GM18519 (cell line): ENCODE results near the gene BICDL2.
A peak's percentile ranks its signal among the peaks of the same experiment; 100 is the strongest.
"Not testable (repeated sequence)": the region's sequence is repeated elsewhere in the genome, so short reads cannot be mapped to it uniquely, and the experiment has no call there.

Experiments
- ATAC-seq: cut with Tn5 transposase; IDR thresholded peaks from one replicate; pipeline ENCODE4 v1.9.1; 2021; ENCODE audit warnings: mild to moderate bottlenecking, moderate library complexity; ENCODE audit not compliant: unreplicated experiment, low FRiP score

Gene BICDL2

DNA sequence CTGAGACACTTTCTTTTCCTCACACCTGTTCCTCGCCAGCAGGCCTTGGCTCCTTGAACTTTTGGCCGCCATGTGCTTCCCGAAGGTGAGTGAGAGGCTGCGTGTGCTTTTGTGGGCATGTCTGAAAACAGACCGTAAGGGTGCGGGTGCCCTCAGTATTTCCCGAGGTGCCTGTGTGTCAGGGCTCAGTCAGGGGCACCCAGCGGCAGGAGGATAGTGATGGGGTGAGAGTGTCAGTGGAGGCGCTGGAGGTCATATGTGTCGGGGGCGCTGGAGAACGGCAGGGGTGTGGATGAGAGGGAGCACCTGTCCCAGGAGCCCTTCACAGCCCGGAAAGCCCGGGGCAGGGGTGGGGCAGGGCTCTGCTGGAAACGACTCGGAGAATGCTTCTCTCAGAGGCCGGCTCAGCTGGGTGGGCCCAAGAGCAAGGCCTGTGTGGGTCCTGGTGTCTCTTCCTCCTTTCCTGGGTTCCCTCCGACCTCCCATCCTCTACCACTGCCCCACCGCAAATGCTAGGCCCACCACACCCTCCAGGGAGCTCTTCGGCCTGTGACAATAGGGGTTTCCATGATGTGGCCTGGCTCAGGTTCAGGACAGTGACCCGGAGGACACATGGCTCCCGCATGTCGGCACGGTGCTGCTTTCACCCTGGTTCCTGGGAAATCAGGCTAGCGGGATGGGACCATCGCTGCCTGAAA, 29.1 kb upstream of the BICDL2 start:
- ATAC-seq, result no peak

- ATAC-seq, result no peak
Observed at GRCh38 chr16:3065069-3065741, 28.5 kb upstream of the BICDL2 start, which contains the start of gene IL32. TSS of gene IL32 (plus strand) at chr16:3065640. CDS start at chr16:3065812, 172 bp downstream.

- ATAC-seq, result no peak
Observed at GRCh38 chr16:3063625-3064386, 27.1 kb upstream of the BICDL2 start.

DNA sequence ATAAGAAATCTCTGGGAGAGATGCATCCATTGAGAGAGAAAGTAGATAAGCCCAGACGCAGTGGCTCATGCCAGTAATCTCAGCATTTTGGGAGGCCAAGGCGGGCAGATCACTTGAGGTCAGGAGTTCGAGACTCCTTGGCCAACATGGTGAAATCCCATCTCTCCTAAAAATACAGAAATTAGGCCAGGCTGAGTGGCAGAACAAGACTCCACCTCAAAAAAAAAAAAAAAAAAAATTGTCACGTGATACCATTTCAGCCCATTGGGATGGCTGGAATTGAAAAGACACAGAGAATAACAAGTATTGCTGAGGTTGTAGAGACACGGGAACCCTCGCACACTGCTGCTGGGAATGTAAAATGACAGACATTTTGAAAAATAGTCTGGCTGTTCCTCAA, 25.8 kb upstream of the BICDL2 start:
- no peak for ATAC-seq

DNA sequence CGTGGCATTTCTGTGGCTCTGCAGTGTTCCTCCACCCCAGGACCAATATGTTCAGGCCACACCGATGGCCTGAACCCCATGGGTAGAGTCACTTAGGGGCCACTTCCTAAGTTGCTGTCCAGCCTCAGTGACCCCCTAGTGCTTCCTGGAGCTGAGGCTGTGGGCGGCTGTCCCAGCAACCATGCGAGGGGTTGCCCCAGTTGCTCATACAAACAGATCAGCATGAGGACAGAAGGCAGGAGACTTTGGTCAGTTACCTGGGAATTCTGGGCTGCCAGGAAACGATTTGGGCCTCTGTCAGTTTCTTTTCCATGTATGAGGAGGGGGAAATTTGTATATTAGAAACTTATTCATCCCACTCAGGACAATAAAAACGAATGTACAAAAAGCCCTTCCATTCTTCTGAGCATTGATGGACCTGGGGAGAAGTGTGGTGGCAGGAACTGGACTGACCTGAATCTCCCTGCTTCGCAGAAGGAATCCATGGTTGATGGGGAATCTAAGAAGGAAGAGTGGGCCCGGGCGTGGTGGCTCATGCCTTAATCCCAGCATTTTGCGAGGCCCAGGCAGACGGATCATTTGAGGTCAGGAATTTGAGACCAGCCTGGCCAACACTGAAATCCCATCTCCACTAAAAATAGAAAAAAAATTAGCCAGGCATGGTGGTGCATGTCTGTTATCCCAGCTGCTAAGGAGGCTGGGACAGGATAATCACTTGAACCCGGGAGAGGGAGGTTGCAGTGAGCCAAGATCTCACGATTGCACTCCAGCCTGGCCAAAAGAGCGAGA, 23.8 kb upstream of the BICDL2 start:
- no peak for ATAC-seq

DNA sequence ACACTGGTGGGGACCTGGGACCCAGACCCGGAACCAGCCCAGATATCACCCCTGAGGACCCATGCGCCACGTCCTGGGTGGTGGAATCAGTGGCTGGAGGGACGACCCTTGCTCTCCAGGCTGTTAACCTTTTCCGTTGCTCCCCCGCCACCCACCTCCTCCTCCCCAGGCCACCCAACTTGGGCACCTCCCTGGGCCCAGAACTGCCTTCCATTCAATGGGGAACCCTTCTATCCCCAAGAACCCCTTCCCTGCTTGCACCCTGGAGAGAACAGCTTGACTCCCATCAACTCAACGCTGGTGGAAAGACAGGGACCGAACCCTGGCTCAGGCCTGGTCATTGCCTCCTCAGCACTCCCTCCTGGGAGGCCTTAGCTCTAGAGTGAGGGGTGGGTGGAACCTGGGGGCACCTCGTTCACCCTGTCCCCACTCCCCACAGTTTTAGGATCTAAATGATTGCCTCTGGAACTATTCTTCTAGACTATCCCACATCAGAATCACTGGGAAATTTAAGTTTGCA, 23.0 kb upstream of the BICDL2 start:
- ATAC-seq, result no peak

- peak; percentile 76 for ATAC-seq
Observed at GRCh38 chr16:3059041-3059722, 22.4 kb upstream of the BICDL2 start.

DNA sequence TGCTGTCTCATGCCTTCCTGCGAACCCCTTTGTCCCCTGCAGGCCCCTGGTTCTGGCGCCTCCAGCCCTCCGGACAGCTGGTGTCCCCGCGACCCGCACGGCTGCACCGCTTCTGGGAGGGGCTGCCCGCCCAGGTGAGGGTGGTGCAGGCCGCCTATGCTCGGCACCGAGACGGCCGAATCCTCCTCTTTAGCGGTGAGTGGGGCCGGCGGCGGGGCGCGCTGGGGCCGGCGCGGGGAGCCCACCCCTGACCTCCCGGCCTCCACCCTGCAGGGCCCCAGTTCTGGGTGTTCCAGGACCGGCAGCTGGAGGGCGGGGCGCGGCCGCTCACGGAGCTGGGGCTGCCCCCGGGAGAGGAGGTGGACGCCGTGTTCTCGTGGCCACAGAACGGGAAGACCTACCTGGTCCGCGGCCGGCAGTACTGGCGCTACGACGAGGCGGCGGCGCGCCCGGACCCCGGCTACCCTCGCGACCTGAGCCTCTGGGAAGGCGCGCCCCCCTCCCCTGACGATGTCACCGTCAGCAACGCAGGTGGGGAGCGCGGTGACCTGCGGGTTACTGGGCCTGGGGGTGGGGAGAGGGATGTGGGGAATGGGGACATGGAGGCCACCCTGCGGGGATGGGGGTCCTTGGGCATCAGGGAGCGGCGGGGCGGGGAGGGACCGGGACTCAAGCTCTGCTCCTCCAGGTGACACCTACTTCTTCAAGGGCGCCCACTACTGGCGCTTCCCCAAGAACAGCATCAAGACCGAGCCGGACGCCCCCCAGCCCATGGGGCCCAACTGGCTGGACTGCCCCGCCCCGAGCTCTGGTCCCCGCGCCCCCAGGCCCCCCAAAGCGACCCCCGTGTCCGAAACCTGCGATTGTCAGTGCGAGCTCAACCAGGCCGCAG, 21.6 kb upstream of the BICDL2 start:
- ATAC-seq, result no peak

GRCh38 chr16:3057181-3058138, 20.7 kb upstream of the BICDL2 start:
- no peak for ATAC-seq

- ATAC-seq, result no peak
Observed at GRCh38 chr16:3056336-3057180, 19.8 kb upstream of the BICDL2 start.

GRCh38 chr16:3055734-3056115, 19.0 kb upstream of the BICDL2 start:
- not testable (repeated sequence) for ATAC-seq

DNA sequence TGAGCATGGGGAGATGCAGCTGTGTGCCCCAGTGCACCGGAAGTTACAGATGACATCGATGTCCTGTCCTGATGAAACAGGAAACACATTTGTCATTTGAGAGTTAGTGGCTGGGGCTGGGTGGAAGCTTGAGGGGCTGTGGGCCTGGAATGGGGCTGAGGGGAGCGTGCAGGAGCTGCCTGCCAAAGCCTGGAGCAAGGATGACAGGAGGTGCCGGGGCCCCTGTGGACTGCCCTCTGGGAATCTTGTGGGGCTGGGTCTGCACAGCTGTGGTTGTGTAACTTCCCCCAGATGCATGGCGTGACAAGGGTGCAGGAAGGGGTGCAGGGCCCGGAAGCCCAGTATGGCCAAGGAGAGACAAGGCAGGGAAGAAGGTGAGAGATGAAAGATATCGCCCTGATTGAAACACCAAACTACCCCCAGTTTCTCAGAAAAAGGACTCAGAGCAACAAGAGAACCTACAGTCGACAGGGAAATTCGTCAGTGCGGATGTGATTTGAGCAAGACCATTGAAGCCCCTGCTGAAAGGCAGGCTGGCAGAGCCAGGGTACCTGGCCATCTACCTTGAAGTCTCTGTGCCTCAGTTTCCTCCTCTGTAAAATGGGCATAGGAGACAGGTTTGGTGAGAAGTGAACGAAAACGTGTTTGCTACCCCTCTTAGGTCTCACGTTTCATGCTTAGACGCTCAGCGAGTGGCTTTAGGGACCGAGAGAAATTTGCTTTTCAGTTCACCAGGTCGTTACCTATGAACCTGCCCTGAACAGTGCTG, 18.4 kb upstream of the BICDL2 start:
- ATAC-seq, result no peak

- not testable (repeated sequence) for ATAC-seq
Observed at GRCh38 chr16:3053330-3053710, 16.6 kb upstream of the BICDL2 start.

DNA sequence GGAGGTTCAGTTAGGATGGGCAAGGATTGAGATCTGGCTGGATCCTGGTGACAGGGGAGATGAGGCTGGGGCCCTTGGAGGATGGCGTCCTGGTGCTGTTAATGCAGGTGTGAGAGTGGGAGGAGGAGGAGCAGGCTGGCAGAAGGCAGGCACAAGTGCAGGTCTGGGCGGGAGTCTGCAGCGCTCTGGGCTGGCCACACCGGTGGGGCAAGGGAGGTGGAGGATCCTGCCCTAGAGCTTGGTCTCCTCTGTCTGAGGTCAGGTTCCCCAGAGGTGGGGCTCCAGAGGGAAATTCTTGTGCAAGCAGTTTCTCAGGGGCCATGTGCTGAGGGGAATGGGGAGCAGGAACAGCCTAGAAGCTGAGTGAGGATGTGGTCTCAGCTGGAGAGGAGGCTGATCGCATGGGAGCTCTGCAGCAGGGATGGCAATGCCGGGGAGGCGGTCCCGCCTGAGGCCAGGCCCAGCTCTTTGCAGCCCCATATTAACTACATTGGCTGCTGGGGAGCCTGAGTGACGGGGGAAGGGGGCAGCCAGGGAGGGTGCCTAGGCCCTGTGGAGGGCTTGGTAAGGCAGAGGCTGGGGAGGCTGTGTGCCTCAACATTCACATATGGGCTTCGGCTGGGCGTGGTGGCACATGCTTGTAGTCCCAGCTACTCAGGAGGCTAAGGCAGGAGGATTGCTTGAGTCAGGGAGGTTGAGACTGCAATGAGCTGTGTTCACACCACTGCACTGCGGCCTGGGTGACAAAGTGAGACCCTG, 16.0 kb upstream of the BICDL2 start:
- not testable (repeated sequence) for ATAC-seq

DNA sequence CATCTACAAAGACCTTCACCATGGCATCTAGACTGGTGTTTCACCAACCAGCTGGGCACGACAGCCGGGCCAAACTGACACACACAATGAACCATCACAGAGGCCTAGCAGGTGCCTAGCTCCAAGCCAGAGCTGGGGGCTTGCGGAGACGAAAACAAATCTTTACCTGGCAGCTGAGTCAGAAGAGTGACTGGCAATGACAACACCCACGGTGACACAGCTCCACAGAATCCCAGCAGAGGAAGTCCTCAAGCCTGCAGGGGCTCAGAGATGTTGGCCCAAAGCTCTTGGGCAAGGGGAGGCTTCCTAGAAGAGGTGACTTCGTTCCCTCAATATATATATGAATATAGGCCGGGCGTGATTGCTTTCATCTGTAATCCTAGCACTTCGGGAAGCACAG, 14.8 kb upstream of the BICDL2 start:
- no peak for ATAC-seq
